ENCODE results near the gene UBE2I. TPM values are rescaled to one million over a fixed set of nuclear protein-coding genes. Genes with fewer than 3 reads are reported as not detected.

Gene UBE2I
- total RNA-seq, 1 experiment from 2014 or later, result 212 TPM

DNA sequence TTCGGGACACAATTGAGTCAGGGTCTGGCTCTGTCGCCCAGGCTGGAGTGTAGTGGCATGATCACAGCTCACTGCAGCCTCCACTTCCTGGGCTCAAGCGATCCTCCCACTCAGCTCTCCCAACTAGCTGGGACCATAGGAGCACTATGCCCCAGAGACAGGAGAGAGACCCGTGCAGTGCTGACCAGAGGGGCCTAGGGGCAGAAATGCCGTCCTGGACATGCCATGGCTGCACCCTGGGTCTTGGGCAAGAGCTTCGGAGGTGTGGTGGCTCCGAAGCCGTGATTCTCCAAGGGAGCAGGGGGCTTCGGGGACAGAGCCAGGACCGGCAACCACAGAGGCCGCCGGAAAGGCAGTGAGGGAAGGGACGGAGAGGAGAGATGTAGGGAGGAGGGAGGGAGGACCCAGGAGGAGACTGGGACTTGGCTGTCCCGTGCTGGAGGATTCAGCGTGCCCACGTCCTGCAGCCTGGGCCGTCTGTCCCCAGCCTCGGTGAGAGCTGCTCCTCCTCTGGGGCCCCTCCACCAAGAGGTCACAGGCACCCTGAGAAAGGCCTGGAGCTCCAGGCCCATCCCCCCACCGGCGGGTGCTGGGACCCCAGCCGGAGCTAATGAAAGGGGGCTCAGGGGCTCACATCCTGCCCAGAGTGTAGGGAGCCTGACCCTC is 31.7 kb upstream of the UBE2I start:
- H3K9me2 ChIP-seq (ENCODE audit: insufficient read depth), result no peaks in the 10 kb centered on the region
- no peak overlapping the region for H3K4me2 ChIP-seq (ENCODE audit: low read length)
- no peak overlapping the region for H3K4me3 ChIP-seq (replicated peaks in 1 of 2; ENCODE audit: low read depth in 1 of 2, low read length in 2 of 2)
- no TSS peak for BruUV-seq (replicated peaks)
- RAD21 ChIA-PET (ENCODE audit: low non-redundant PET in 1 of 2, low total read pairs in 2 of 2, uncharacterized antibody in 2 of 2, unreplicated experiment in 2 of 2), result no interaction called here
- H2AFZ ChIP-seq (ENCODE audit: low read depth, low read length, poor library complexity, severe bottlenecking), result no peak overlapping the region
- no peak overlapping the region for H3K9ac ChIP-seq (ENCODE audit: low read length)
- no peaks in the 10 kb centered on the region for H3K9me3 ChIP-seq (ENCODE audit: control insufficient read depth in 1 of 2, insufficient read depth in 1 of 2, low read depth in 1 of 2, low read length in 2 of 2)
- DNase-seq (ENCODE audit: low read depth, low spot score) (no peak), ATAC-seq (no peak)
- no peaks in the 10 kb centered on the region for H4K20me1 ChIP-seq (ENCODE audit: insufficient read depth)
- H3K4me1 ChIP-seq (ENCODE audit: control insufficient read depth in 1 of 2, insufficient read depth in 2 of 2, low read length in 2 of 2), result peaks cover 0 to 4% of the 10 kb centered on the region in 2 experiments; a peak in 1 of 4 replicates
- intact Hi-C loops (cut with micrococcal nuclease), result no loop called here
- no peaks in the 10 kb centered on the region for H3K36me3 ChIP-seq (ENCODE audit: control insufficient read depth in 1 of 2, insufficient read depth in 2 of 2, low read length in 2 of 2)
- CTCF ChIA-PET, result no interaction called here
- H3K79me2 ChIP-seq (ENCODE audit: insufficient read depth, low read length), result no peaks in the 10 kb centered on the region
- TF ChIP-seq EZH2phosphoT487 (IDR thresholded peaks at IDR 0.05; ENCODE audit: borderline replicate concordance) (no peak), SRF (IDR thresholded peaks at IDR 0.05; ENCODE audit: low read depth) (no peak), RAD21 (IDR thresholded peaks at IDR 0.05; ENCODE audit: low read depth) (no peak), POLR2A (IDR thresholded peaks at IDR 0.05; ENCODE audit: borderline replicate concordance, extremely low read depth, insufficient read depth, insufficient read length) (no peak), EZH2 (IDR thresholded peaks at IDR 0.05) (no peak), SP1 (IDR thresholded peaks at IDR 0.05; ENCODE audit: low read depth) (no peak), CBX3 (IDR thresholded peaks at IDR 0.05; ENCODE audit: low read depth) (no peak), FOSL1 (IDR thresholded peaks at IDR 0.05; ENCODE audit: low read depth) (no peak), YY1 (IDR thresholded peaks at IDR 0.05; ENCODE audit: extremely low read depth, insufficient replicate concordance, low read depth, low read length) (no peak), EGR1 (IDR thresholded peaks at IDR 0.05; ENCODE audit: low read depth) (no peak), CEBPB (IDR thresholded peaks at IDR 0.05; ENCODE audit: low read depth) (no peak), POLR2AphosphoS5 (IDR thresholded peaks at IDR 0.05; ENCODE audit: low read depth, low read length) (no peak), ELF1 (IDR thresholded peaks at IDR 0.05; ENCODE audit: borderline replicate concordance, low read depth) (no peak), TCF7L2 (IDR thresholded peaks at IDR 0.05; ENCODE audit: borderline replicate concordance, extremely low read depth, insufficient read depth, insufficient read length) (no peak), SIN3A (IDR thresholded peaks at IDR 0.05; ENCODE audit: low read depth) (no peak)
- TF ChIP-seq, protein P1, sequence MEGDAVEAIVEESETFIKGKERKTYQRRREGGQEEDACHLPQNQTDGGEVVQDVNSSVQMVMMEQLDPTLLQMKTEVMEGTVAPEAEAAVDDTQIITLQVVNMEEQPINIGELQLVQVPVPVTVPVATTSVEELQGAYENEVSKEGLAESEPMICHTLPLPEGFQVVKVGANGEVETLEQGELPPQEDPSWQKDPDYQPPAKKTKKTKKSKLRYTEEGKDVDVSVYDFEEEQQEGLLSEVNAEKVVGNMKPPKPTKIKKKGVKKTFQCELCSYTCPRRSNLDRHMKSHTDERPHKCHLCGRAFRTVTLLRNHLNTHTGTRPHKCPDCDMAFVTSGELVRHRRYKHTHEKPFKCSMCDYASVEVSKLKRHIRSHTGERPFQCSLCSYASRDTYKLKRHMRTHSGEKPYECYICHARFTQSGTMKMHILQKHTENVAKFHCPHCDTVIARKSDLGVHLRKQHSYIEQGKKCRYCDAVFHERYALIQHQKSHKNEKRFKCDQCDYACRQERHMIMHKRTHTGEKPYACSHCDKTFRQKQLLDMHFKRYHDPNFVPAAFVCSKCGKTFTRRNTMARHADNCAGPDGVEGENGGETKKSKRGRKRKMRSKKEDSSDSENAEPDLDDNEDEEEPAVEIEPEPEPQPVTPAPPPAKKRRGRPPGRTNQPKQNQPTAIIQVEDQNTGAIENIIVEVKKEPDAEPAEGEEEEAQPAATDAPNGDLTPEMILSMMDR (IDR thresholded peaks at IDR 0.05 in 2 of 3, conservative IDR thresholded peaks at IDR 0.05 in 1 of 3; ENCODE audit: borderline replicate concordance in 1 of 3, insufficient read depth in 1 of 3, low read depth in 2 of 3, low read length in 2 of 3), result no peak
- TF ChIP-seq, protein P2, sequence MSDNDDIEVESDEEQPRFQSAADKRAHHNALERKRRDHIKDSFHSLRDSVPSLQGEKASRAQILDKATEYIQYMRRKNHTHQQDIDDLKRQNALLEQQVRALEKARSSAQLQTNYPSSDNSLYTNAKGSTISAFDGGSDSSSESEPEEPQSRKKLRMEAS (IDR thresholded peaks at IDR 0.05), result no peak
- TF ChIP-seq, protein P3, sequence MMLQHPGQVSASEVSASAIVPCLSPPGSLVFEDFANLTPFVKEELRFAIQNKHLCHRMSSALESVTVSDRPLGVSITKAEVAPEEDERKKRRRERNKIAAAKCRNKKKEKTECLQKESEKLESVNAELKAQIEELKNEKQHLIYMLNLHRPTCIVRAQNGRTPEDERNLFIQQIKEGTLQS (IDR thresholded peaks at IDR 0.05), result no peak
- TF ChIP-seq, protein P4, sequence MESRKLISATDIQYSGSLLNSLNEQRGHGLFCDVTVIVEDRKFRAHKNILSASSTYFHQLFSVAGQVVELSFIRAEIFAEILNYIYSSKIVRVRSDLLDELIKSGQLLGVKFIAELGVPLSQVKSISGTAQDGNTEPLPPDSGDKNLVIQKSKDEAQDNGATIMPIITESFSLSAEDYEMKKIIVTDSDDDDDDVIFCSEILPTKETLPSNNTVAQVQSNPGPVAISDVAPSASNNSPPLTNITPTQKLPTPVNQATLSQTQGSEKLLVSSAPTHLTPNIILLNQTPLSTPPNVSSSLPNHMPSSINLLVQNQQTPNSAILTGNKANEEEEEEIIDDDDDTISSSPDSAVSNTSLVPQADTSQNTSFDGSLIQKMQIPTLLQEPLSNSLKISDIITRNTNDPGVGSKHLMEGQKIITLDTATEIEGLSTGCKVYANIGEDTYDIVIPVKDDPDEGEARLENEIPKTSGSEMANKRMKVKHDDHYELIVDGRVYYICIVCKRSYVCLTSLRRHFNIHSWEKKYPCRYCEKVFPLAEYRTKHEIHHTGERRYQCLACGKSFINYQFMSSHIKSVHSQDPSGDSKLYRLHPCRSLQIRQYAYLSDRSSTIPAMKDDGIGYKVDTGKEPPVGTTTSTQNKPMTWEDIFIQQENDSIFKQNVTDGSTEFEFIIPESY (IDR thresholded peaks at IDR 0.05; ENCODE audit: extremely low read depth, insufficient replicate concordance, low read length), result no peak
- H3K27ac ChIP-seq (ENCODE audit: low read depth, low read length), result no peak overlapping the region
- POLR2A ChIA-PET, result no interaction called here
- no peaks in the 10 kb centered on the region for H3K27me3 ChIP-seq (ENCODE audit: insufficient read depth, low read length)

Measured in HCT116 (cell line).